DOHH2 (cell line): Measurements from ENCODE around the gene DMD.

Source experiments
- H3F3A ChIP-seq: fragments of 200-600 bp; sonication (generic), shearing (Covaris generic); 2 replicates; pipeline ENCODE4 v1.6.0; 2016; ENCODE audit warnings: antibody characterized with exemption, mild to moderate bottlenecking; ENCODE audit not compliant: control insufficient read depth, insufficient read depth
- H3K27ac ChIP-seq: fragments of 200-600 bp; sonication (generic); 2 replicates; pipeline ENCODE4 v1.5.1; 2014; ENCODE audit warnings: low read depth, mild to moderate bottlenecking, low read length, moderate library complexity
- H3K27me3 ChIP-seq: fragments of 200-600 bp; sonication (generic); 2 replicates; pipeline ENCODE4 v1.6.1; 2014; ENCODE audit warnings: mild to moderate bottlenecking, low read length, mixed read lengths; ENCODE audit not compliant: control insufficient read depth
- H3K36me3 ChIP-seq: fragments of 200-600 bp; sonication (generic); 2 replicates; pipeline ENCODE4 v1.6.1; 2014; ENCODE audit warnings: mild to moderate bottlenecking, low read length, moderate library complexity, mixed read lengths; ENCODE audit not compliant: control insufficient read depth
- H3K4me1 ChIP-seq: fragments of 200-600 bp; sonication (generic); 2 replicates; pipeline ENCODE4 v1.6.1; 2014; ENCODE audit warnings: mild to moderate bottlenecking, low read length, mixed read lengths; ENCODE audit not compliant: control insufficient read depth
- H3K4me2 ChIP-seq: fragments of 200-600 bp; sonication (generic); 2 replicates; pipeline ENCODE4 v1.6.0; 2014; ENCODE audit warnings: mild to moderate bottlenecking, low read length, moderate library complexity
- H3K4me3 ChIP-seq: fragments of 200-600 bp; sonication (generic); 2 replicates; pipeline ENCODE4 v1.5.1; 2014; ENCODE audit warnings: mild to moderate bottlenecking, low read length, mixed read lengths
- H3K79me2 ChIP-seq: fragments of 200-600 bp; sonication (generic); 2 replicates; pipeline ENCODE4 v1.6.1; 2014; ENCODE audit warnings: mild to moderate bottlenecking, low read length, mixed read lengths; ENCODE audit not compliant: control insufficient read depth
- H3K9me2 ChIP-seq: fragments of 200-600 bp; sonication (generic); replicated peaks from 2 replicates; pipeline ENCODE4 v1.6.1; 2014; ENCODE audit warnings: mild to moderate bottlenecking, low read length, mixed read lengths; ENCODE audit not compliant: control insufficient read depth
- H3K9me3 ChIP-seq: fragments of 200-600 bp; sonication (generic); 2 replicates; pipeline ENCODE4 v1.6.1; 2014; ENCODE audit warnings: antibody characterized with exemption, low read length, mixed read lengths; ENCODE audit not compliant: control insufficient read depth, insufficient read depth
- H4K20me1 ChIP-seq: fragments of 200-600 bp; sonication (generic); 2 replicates; pipeline ENCODE4 v1.6.0; 2014; ENCODE audit warnings: low read depth, mild to moderate bottlenecking, antibody characterized with exemption, low read length, moderate library complexity; ENCODE audit not compliant: control insufficient read depth, insufficient read depth
- EZH2phosphoT487 ChIP-seq: fragments of 200-600 bp; sonication (generic); IDR thresholded peaks from 2 replicates; pipeline ENCODE4 v1.6.1; 2017; ENCODE audit warnings: borderline replicate concordance, mild to moderate bottlenecking, antibody characterized with exemption, low read length, moderate library complexity, mixed read lengths
- TF ChIP-seq, protein P1 (sequence below): fragments of 200-600 bp; sonication (generic); IDR thresholded peaks from one replicate; pipeline ENCODE4 v1.5.1; 2014; ENCODE audit warnings: antibody characterized with exemption, mild to moderate bottlenecking, low read depth, low read length; ENCODE audit not compliant: poor library complexity, severe bottlenecking

Gene DMD

DNA sequence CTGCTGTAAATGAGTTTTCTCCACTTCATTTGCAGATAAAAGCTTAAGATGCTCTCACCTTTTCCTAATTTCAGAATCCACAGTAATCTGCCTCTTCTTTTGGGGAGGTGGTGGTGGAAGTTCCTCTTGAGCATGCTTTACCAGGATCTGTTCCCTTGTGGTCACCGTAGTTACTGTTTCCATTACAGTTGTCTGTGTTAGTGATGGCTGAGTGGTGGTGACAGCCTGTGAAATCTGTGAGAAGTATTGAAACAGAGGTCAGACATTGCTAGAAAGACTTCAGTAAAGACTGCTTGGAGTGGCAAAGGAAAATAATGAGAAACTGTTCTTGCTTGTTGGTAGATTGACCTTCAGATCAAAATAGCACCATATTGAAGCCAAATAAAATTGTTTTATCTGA is 666.2 kb downstream of the DMD start:
- H3K4me1 ChIP-seq: no peaks in the 10 kb centered on the region
- H4K20me1 ChIP-seq: no peaks in the 10 kb centered on the region
- no peak overlapping the region for H3K4me2 ChIP-seq
- no peaks in the 10 kb centered on the region for H3K79me2 ChIP-seq
- no peaks in the 10 kb centered on the region for H3F3A ChIP-seq
- TF ChIP-seq, protein P1, sequence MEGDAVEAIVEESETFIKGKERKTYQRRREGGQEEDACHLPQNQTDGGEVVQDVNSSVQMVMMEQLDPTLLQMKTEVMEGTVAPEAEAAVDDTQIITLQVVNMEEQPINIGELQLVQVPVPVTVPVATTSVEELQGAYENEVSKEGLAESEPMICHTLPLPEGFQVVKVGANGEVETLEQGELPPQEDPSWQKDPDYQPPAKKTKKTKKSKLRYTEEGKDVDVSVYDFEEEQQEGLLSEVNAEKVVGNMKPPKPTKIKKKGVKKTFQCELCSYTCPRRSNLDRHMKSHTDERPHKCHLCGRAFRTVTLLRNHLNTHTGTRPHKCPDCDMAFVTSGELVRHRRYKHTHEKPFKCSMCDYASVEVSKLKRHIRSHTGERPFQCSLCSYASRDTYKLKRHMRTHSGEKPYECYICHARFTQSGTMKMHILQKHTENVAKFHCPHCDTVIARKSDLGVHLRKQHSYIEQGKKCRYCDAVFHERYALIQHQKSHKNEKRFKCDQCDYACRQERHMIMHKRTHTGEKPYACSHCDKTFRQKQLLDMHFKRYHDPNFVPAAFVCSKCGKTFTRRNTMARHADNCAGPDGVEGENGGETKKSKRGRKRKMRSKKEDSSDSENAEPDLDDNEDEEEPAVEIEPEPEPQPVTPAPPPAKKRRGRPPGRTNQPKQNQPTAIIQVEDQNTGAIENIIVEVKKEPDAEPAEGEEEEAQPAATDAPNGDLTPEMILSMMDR: no peak
- TF ChIP-seq EZH2phosphoT487: no peak
- no peak overlapping the region for H3K4me3 ChIP-seq
- no peak overlapping the region for H3K27ac ChIP-seq
- H3K9me3 ChIP-seq: no peaks in the 10 kb centered on the region
- no peaks in the 10 kb centered on the region for H3K27me3 ChIP-seq
- no peaks in the 10 kb centered on the region for H3K9me2 ChIP-seq
- no peaks in the 10 kb centered on the region for H3K36me3 ChIP-seq

DNA sequence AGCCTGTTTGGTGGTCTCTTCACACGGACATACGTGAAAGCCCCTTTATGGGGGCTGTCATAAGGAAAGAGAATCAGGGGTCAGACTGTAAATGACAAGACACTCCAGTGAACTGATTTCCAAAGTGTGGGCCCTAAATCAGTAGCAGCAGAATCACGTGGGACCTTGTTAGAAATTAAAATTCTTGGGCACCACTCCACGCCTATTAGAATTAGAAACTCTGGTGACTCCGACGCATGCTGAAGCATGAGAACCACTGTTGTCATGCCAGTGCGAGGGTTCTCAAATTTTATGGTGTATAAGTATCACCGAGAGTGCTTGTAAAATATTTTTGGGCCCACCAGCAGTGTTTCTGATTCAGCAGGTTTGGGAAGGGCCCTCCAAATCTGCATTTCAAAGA is 672.8 kb downstream of the DMD start:
- TF ChIP-seq, protein P1: no peak
- no peak for TF ChIP-seq EZH2phosphoT487
- Histone ChIP-seq H3K36me3 (no peaks in the 10 kb centered on the region), H3K27me3 (no peaks in the 10 kb centered on the region), H3K79me2 (no peaks in the 10 kb centered on the region), H3K4me1 (no peaks in the 10 kb centered on the region), H3F3A (no peaks in the 10 kb centered on the region), H3K4me3 (no peak overlapping the region), H3K9me3 (no peaks in the 10 kb centered on the region), H3K4me2 (no peak overlapping the region), H4K20me1 (no peaks in the 10 kb centered on the region), H3K27ac (no peak overlapping the region), H3K9me2 (no peaks in the 10 kb centered on the region)

DNA sequence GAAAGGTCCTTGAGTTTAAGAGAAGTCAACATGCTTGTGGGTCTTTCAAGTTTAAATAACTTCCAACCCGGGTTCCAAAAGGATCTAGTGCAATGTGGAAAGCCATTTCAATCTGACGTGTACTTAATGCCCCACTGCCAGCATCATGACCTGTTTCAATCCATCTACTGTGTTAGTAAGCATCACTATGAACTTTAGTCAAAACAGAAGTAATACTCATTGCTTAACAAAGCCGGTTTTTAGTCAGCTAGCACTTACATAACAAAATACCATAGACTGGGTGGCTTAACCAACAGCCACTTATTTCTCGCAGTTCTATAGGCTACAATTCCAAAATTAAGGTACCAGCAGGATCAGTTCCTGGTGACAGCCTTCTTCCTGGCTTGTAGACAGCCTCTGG is 677.5 kb downstream of the DMD start:
- Histone ChIP-seq H3F3A (no peaks in the 10 kb centered on the region), H3K79me2 (no peaks in the 10 kb centered on the region), H3K4me1 (peaks cover 7% of the 10 kb centered on the region; the same call in 1 of the 2 replicates), H4K20me1 (no peaks in the 10 kb centered on the region), H3K9me3 (no peaks in the 10 kb centered on the region), H3K9me2 (no peaks in the 10 kb centered on the region), H3K27me3 (no peaks in the 10 kb centered on the region), H3K36me3 (no peaks in the 10 kb centered on the region), H3K4me2 (no peak overlapping the region), H3K27ac (no peak overlapping the region), H3K4me3 (no peak overlapping the region)
- TF ChIP-seq EZH2phosphoT487: no peak
- TF ChIP-seq, protein P1: no peak

DNA sequence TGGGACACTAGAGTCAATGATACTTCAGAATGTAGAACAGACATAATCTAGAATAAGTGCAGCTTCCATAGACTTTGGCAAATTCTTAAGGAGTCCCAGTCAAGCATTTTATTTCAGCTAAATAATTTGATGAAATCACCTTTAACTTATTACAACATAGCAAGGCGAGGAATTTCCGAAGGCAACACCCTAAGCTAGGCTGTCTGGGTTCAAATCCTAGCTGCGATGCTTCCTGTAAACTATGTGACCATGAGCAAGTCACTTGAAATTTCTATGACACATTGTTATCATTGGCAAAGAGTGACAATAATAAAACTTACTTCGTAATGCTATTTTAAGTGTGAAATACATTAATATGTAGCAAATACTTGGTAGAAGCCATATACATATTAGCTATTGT is 679.1 kb downstream of the DMD start:
- H3K36me3 ChIP-seq: no peaks in the 10 kb centered on the region
- no peaks in the 10 kb centered on the region for H3K9me3 ChIP-seq
- no peak for TF ChIP-seq EZH2phosphoT487
- TF ChIP-seq, protein P1: no peak
- no peaks in the 10 kb centered on the region for H3K9me2 ChIP-seq
- H3K27me3 ChIP-seq: no peaks in the 10 kb centered on the region
- peaks cover 7% of the 10 kb centered on the region; the same call in 1 of the 2 replicates for H3K4me1 ChIP-seq
- no peak overlapping the region for H3K27ac ChIP-seq
- no peak overlapping the region for H3K4me2 ChIP-seq
- H3K4me3 ChIP-seq: no peak overlapping the region
- no peaks in the 10 kb centered on the region for H3K79me2 ChIP-seq
- H4K20me1 ChIP-seq: no peaks in the 10 kb centered on the region
- no peaks in the 10 kb centered on the region for H3F3A ChIP-seq
